ENCODE results near the gene SLC5A4.
"Not testable (repeated sequence)": the region's sequence is repeated elsewhere in the genome, so short reads cannot be mapped to it uniquely, and the experiment has no call there.

Gene SLC5A4

GRCh38 chr22:32255217-32255616 is at the start of gene SLC5A4:
SLC5A4 (minus strand) TSS chr22:32255347; CDS start chr22:32255329, 18 bp downstream.
- no peak for DNase-seq

- not testable (repeated sequence) for DNase-seq
Observed at GRCh38 chr22:32293921-32294320, 38.8 kb upstream of the SLC5A4 start.

- DNase-seq, result no peak
Observed at GRCh38 chr22:32286290-32286840, 31.2 kb upstream of the SLC5A4 start.

GRCh38 chr22:32281072-32281471 is 25.9 kb upstream of the SLC5A4 start:
- DNase-seq, result no peak

GRCh38 chr22:32275353-32275752 is 20.2 kb upstream of the SLC5A4 start:
- not testable (repeated sequence) for DNase-seq

- no peak for DNase-seq
Observed at GRCh38 chr22:32271389-32271788, 16.2 kb upstream of the SLC5A4 start.

GRCh38 chr22:32270641-32271369 is 15.7 kb upstream of the SLC5A4 start:
- DNase-seq, result no peak

GRCh38 chr22:32269316-32269715 is 14.2 kb upstream of the SLC5A4 start:
- DNase-seq, result no peak

- DNase-seq, result no peak
Observed at GRCh38 chr22:32267011-32267410, 11.9 kb upstream of the SLC5A4 start.

- DNase-seq, result peak; percentile 75
Observed at GRCh38 chr22:32265882-32266767, 11.0 kb upstream of the SLC5A4 start.

- DNase-seq, result not testable (repeated sequence)
Observed at GRCh38 chr22:32263678-32264077, 8.5 kb upstream of the SLC5A4 start.

GRCh38 chr22:32261306-32261705 is 6.2 kb upstream of the SLC5A4 start:
- no peak for DNase-seq

- no peak for DNase-seq
Observed at GRCh38 chr22:32258791-32259190, 3.6 kb upstream of the SLC5A4 start.

GRCh38 chr22:32255726-32256125 is 579 bp upstream of the SLC5A4 start:
- no peak for DNase-seq

GRCh38 chr22:32249231-32249630 is 5.9 kb downstream of the SLC5A4 start:
- no peak for DNase-seq

- DNase-seq, result no peak
Observed at GRCh38 chr22:32248276-32248675, 6.9 kb downstream of the SLC5A4 start.

- no peak for DNase-seq
Observed at GRCh38 chr22:32246166-32246565, 9.0 kb downstream of the SLC5A4 start.

- DNase-seq, result no peak
Observed at GRCh38 chr22:32245042-32245441, 10.1 kb downstream of the SLC5A4 start.

- no peak for DNase-seq
Observed at GRCh38 chr22:32244547-32244946, 10.6 kb downstream of the SLC5A4 start.

- no peak for DNase-seq
Observed at GRCh38 chr22:32240461-32240860, 14.7 kb downstream of the SLC5A4 start.

GRCh38 chr22:32237906-32238305 is 17.2 kb downstream of the SLC5A4 start:
- DNase-seq, result no peak

GRCh38 chr22:32236970-32237369 is 18.2 kb downstream of the SLC5A4 start:
- DNase-seq, result peak; percentile 14

- no peak for DNase-seq
Observed at GRCh38 chr22:32233091-32233490, 22.1 kb downstream of the SLC5A4 start.

All from NCI-H1092 (cell line).